HFFc6 (cell line): ENCODE measurements around the gene KPNA2. TPM values are rescaled to one million over a fixed set of nuclear protein-coding genes. Genes with fewer than 3 reads are reported as not detected.

Source experiments
- DNase-seq: peaks from one replicate; pipeline ENCODE4 v3.0.0-alpha.2; 2018
- H3K27ac Mint-ChIP-seq: 2 replicates; pipeline ENCODE4 v1.8.0; 2020; ENCODE audit warnings: mild to moderate bottlenecking, mixed read lengths
- H3K27me3 Mint-ChIP-seq: 2 replicates; pipeline ENCODE4 v1.8.0; 2021; ENCODE audit warnings: mild to moderate bottlenecking, moderate library complexity, mixed read lengths; ENCODE audit not compliant: insufficient read depth
- H3K36me3 Mint-ChIP-seq: 2 replicates; pipeline ENCODE4 v1.8.0; 2021; ENCODE audit warnings: low read depth, mixed read lengths
- H3K4me1 Mint-ChIP-seq: 2 replicates; pipeline ENCODE4 v1.8.0; 2020; ENCODE audit warnings: low read depth, mixed read lengths
- H3K4me3 Mint-ChIP-seq: 2 replicates; pipeline ENCODE4 v1.8.0; 2020; ENCODE audit warnings: mild to moderate bottlenecking, moderate library complexity, mixed read lengths
- H3K9me3 Mint-ChIP-seq: 2 replicates; pipeline ENCODE4 v1.8.0; 2020; ENCODE audit warnings: mild to moderate bottlenecking, mixed read lengths
- long read RNA-seq: library from polyadenylated mRNA; unstranded; transcript quantifications from one replicate; pipeline ENCODE4 v2.0.0, GENCODE V29; 2019
- total RNA-seq, 6 experiments: library from RNA; stranded (reverse); fragmentation: NEBNext Ultra II Directional; extraction: Animal tissue kit (Norgen Biotek cat#: 25700); gene quantifications; 2 replicates in 1 of 6; 3 replicates in 5 of 6; pipeline ENCODE4 v1.2.3, GENCODE V29; 2021
- TF ChIP-seq, protein P1 (sequence below): fragments of 200-600 bp; sonication (generic); IDR thresholded peaks from 2 replicates; pipeline ENCODE4 v1.5.0; 2021; ENCODE audit warnings: antibody characterized with exemption, mild to moderate bottlenecking

KPNA2 gene
- total RNA-seq = 100 to 1,000 TPM; 152 to 296 (median 277) TPM
- long read RNA-seq, transcript KPNA2-201 (11 exons, 2,181 nt) = major isoform, 204 of 236 reads
- long read RNA-seq, partial matches to known transcripts = 26 of 236 reads
- long read RNA-seq, other reads (novel, unspliced or antisense) = 6 of 236 reads

GRCh38 chr17:68035523-68036303 lies at the start of gene KPNA2:
KPNA2 (plus strand) TSS chr17:68035735; CDS start chr17:68037133, 1,398 bp downstream.
- peaks cover 45% of the 10 kb centered on the region for H3K4me1 Mint-ChIP-seq
- peaks cover 38% of the 10 kb centered on the region for H3K36me3 Mint-ChIP-seq
- TF ChIP-seq, protein P1, sequence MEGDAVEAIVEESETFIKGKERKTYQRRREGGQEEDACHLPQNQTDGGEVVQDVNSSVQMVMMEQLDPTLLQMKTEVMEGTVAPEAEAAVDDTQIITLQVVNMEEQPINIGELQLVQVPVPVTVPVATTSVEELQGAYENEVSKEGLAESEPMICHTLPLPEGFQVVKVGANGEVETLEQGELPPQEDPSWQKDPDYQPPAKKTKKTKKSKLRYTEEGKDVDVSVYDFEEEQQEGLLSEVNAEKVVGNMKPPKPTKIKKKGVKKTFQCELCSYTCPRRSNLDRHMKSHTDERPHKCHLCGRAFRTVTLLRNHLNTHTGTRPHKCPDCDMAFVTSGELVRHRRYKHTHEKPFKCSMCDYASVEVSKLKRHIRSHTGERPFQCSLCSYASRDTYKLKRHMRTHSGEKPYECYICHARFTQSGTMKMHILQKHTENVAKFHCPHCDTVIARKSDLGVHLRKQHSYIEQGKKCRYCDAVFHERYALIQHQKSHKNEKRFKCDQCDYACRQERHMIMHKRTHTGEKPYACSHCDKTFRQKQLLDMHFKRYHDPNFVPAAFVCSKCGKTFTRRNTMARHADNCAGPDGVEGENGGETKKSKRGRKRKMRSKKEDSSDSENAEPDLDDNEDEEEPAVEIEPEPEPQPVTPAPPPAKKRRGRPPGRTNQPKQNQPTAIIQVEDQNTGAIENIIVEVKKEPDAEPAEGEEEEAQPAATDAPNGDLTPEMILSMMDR = no peak
- no peaks in the 10 kb centered on the region for H3K9me3 Mint-ChIP-seq
- peak within 1 kb of the TSS; percentile 90 for H3K27ac Mint-ChIP-seq
- peak; percentile 97 for DNase-seq
- H3K4me3 Mint-ChIP-seq = peak within 1 kb of the TSS; percentile 94
- peaks cover 5% of the 10 kb centered on the region for H3K27me3 Mint-ChIP-seq

- Mint-ChIP-seq H3K4me1 (peaks cover 25% of the 10 kb centered on the region), H3K27ac (no peak overlapping the region), H3K36me3 (no peaks in the 10 kb centered on the region), H3K27me3 (no peaks in the 10 kb centered on the region; the same call in 1 of the 2 replicates), H3K9me3 (no peaks in the 10 kb centered on the region), H3K4me3 (no peak overlapping the region)
- TF ChIP-seq, protein P1 = no peak
- no peak for DNase-seq
These were observed 44.6 kb upstream of the KPNA2 start for GRCh38 chr17:67990909-67991308.

GRCh38 chr17:67992548-67993152 lies 42.9 kb upstream of the KPNA2 start:
- TF ChIP-seq, protein P1 = no peak
- H3K4me3 Mint-ChIP-seq = peak overlapping the region; percentile 97
- DNase-seq = no peak

GRCh38 chr17:67993153-67993997 lies 42.2 kb upstream of the KPNA2 start:
- Mint-ChIP-seq H3K27ac (peak overlapping the region; percentile 92), H3K9me3 (no peaks in the 10 kb centered on the region), H3K27me3 (no peaks in the 10 kb centered on the region; the same call in 1 of the 2 replicates), H3K4me1 (peaks cover 33% of the 10 kb centered on the region), H3K4me3 (peak overlapping the region; percentile 97), H3K36me3 (no peaks in the 10 kb centered on the region)
- peak; percentile 64 for DNase-seq
- TF ChIP-seq, protein P1 = peak; percentile 30; the same call in 1 of the 2 replicates

More at GRCh38 chr17:67992548-67993152, 42.9 kb upstream of the KPNA2 start:
- Mint-ChIP-seq H3K9me3 (no peaks in the 10 kb centered on the region), H3K4me1 (peaks cover 33% of the 10 kb centered on the region), H3K36me3 (no peaks in the 10 kb centered on the region), H3K27me3 (no peaks in the 10 kb centered on the region; the same call in 1 of the 2 replicates), H3K27ac (peak overlapping the region; percentile 92)

GRCh38 chr17:67993998-67994361 lies 41.6 kb upstream of the KPNA2 start:
- Mint-ChIP-seq H3K27ac (peak overlapping the region; percentile 75), H3K27me3 (no peaks in the 10 kb centered on the region; the same call in 1 of the 2 replicates), H3K4me3 (peak overlapping the region; percentile 87), H3K36me3 (no peaks in the 10 kb centered on the region), H3K9me3 (no peaks in the 10 kb centered on the region), H3K4me1 (peaks cover 33% of the 10 kb centered on the region)
- DNase-seq = no peak
- TF ChIP-seq, protein P1 = no peak
